Measurements from ENCODE around the gene ZFP90.

Gene ZFP90

GRCh38 chr16:68528233-68528632 is 10.9 kb upstream of the ZFP90 start:
- no peaks in the 10 kb centered on the region for H3K9me3 ChIP-seq
- peaks cover 3 to 19% (median 13%) of the 10 kb centered on the region in 4 donors for H3K4me1 ChIP-seq
- no peak for TF ChIP-seq CTCF (IDR thresholded peaks at IDR 0.05)
- H3K27ac ChIP-seq: no peak overlapping the region
- no peak for DNase-seq
- H3K27me3 ChIP-seq: peaks cover 0 to 3% of the 10 kb centered on the region in 2 donors
- intact Hi-C loops (cut with DNase I; ENCODE audit: low total_unique reads): loop anchor here (5.0 kb wide), 1 partner anchor 599 kb away; no protein-coding TSS in a partner anchor
- no peak overlapping the region for H3K4me3 ChIP-seq
- H3K36me3 ChIP-seq: no peaks in the 10 kb centered on the region

- DNase-seq: peak; percentile 80 to 89
- Histone ChIP-seq H3K27me3 (peaks cover 0 to 3% of the 10 kb centered on the region in 2 donors), H3K4me1 (peaks cover 3 to 19% (median 13%) of the 10 kb centered on the region in 4 donors), H3K4me3 (peak overlapping the region in 1 of 2 donors; percentile 33), H3K9me3 (no peaks in the 10 kb centered on the region), H3K27ac (no peak overlapping the region), H3K36me3 (no peaks in the 10 kb centered on the region)
- TF ChIP-seq CTCF (IDR thresholded peaks at IDR 0.05): peak; percentile 93 to 94
- intact Hi-C loops (cut with DNase I; ENCODE audit: low total_unique reads): loop anchor here (5.0 kb wide), 1 partner anchor 598 kb away; no protein-coding TSS in a partner anchor
Measured at GRCh38 chr16:68528686-68529379, 10.3 kb upstream of the ZFP90 start.

- Histone ChIP-seq H3K9me3 (no peaks in the 10 kb centered on the region), H3K27me3 (peaks cover 0 to 3% of the 10 kb centered on the region in 2 donors), H3K4me3 (peak overlapping the region; percentile 61 to 96), H3K27ac (peak overlapping the region; percentile 9 to 35), H3K4me1 (peaks cover 3 to 19% (median 13%) of the 10 kb centered on the region in 4 donors), H3K36me3 (no peaks in the 10 kb centered on the region)
- no peak for DNase-seq
- intact Hi-C loops (cut with DNase I; ENCODE audit: low total_unique reads): loop anchor here (5.0 kb wide), 1 partner anchor 598 kb away; no protein-coding TSS in a partner anchor
- TF ChIP-seq CTCF (IDR thresholded peaks at IDR 0.05): no peak
Measured at GRCh38 chr16:68529608-68529930, 9.5 kb upstream of the ZFP90 start.

- H3K27me3 ChIP-seq: peaks cover 0 to 3% of the 10 kb centered on the region in 2 donors
- peak; percentile 86 to 91 for DNase-seq
- H3K27ac ChIP-seq: peak overlapping the region; percentile 9 to 35
- no peaks in the 10 kb centered on the region for H3K9me3 ChIP-seq
- H3K36me3 ChIP-seq: no peaks in the 10 kb centered on the region
- TF ChIP-seq CTCF (IDR thresholded peaks at IDR 0.05): no peak
- intact Hi-C loops (cut with DNase I; ENCODE audit: low total_unique reads): loop anchor here (5.0 to 10.0 kb wide), 3 partner anchors 312 to 805 kb away; partner anchors contain the start of genes COG8, NIP7, PDF and TANGO6
- peak overlapping the region; percentile 61 to 96 for H3K4me3 ChIP-seq
- peaks cover 3 to 19% (median 13%) of the 10 kb centered on the region in 4 donors for H3K4me1 ChIP-seq
Measured at GRCh38 chr16:68529931-68530701, 9.0 kb upstream of the ZFP90 start.

GRCh38 chr16:68533937-68534336 is 5.2 kb upstream of the ZFP90 start:
- intact Hi-C loops (cut with DNase I; ENCODE audit: low total_unique reads): loop anchor here (5.0 to 10.0 kb wide), 2 partner anchors 308 to 801 kb away; partner anchors contain the start of genes COG8, NIP7, PDF and TANGO6
- DNase-seq: no peak
- Histone ChIP-seq H3K4me3 (no peak overlapping the region), H3K36me3 (no peaks in the 10 kb centered on the region), H3K4me1 (peaks cover 3 to 17% (median 11%) of the 10 kb centered on the region in 4 donors), H3K27ac (no peak overlapping the region), H3K27me3 (no peaks in the 10 kb centered on the region), H3K9me3 (no peaks in the 10 kb centered on the region)
- no peak for TF ChIP-seq CTCF (IDR thresholded peaks at IDR 0.05)
